Measurements from ENCODE around the gene SYNM.

DNA sequence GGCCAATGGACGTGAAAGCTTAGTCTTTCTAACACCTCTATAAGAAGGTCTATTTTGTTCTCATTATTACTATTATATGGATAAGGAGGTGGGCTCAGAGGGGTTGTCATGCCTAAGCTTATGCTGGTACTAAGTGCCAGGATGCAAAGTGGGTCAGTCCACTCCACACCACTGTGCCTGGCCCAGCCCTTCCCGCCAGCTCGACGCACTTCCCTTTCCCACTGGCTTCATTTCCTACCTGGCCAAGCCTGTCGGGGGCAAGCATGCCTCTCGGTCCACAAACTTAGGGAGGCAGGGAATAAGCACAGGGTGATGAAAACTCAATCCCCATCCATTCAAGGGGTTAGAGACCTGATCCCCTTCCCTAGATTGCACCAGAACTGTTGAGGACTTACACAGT is 5.9 kb upstream of the SYNM start:
- TF ChIP-seq REST (IDR thresholded peaks at IDR 0.05; ENCODE audit: insufficient read depth in 1 of 2, low read depth in 2 of 2, low read length in 2 of 2) = no peak
- TF ChIP-seq POLR2AphosphoS5 (IDR thresholded peaks at IDR 0.05; ENCODE audit: low read depth, low read length) = no peak

Measured in PFSK-1 (cell line).